Testis (tissue), 3 donors: ENCODE data around the gene DLG2. TPM values are rescaled to one million over a fixed set of nuclear protein-coding genes. Genes with fewer than 3 reads are reported as not detected.
A peak's percentile ranks its signal among the peaks of the same experiment; 100 is the strongest.

Experiments used
- DNase-seq: peaks from one replicate; pipeline ENCODE4 v3.0.0-alpha.2; 2019
- H3K27ac ChIP-seq, 2 donors: fragments of 200-600 bp; sonication (generic); one replicate each; pipeline ENCODE4 v1.5.1; 2019
- H3K27me3 ChIP-seq: fragments of 200-600 bp; sonication (generic); one replicate; pipeline ENCODE4 v1.5.1; 2019
- H3K36me3 ChIP-seq: fragments of 200-600 bp; sonication (generic); one replicate; pipeline ENCODE4 v1.5.1; 2017; ENCODE audit warnings: low read depth; ENCODE audit errors: missing control alignments
- H3K4me1 ChIP-seq: fragments of 200-600 bp; sonication (generic); one replicate; pipeline ENCODE4 v1.5.1; 2019
- H3K4me3 ChIP-seq, 2 donors: fragments of 200-600 bp; sonication (generic); one replicate each; pipeline ENCODE4 v1.5.1; 2017 to 2019
- H3K9me3 ChIP-seq: fragments of 200-600 bp; sonication (generic); one replicate; pipeline ENCODE4 v1.5.1; 2017
- CTCF ChIP-seq, 3 experiments: fragments of 450-650 bp in 2 of 3; fragments of 200-600 bp in 1 of 3; sonication (generic) in 1 of 3; IDR thresholded peaks; one replicate each; pipeline ENCODE4 v1.5.1; 2016 to 2019; ENCODE audit warnings: antibody characterized with exemption in 3 of 3, mild to moderate bottlenecking in 2 of 3, moderate library complexity in 1 of 3
- POLR2A ChIP-seq: fragments of 450-650 bp; IDR thresholded peaks from one replicate; pipeline ENCODE4 v1.6.1; 2017; ENCODE audit warnings: antibody characterized with exemption, mild to moderate bottlenecking, moderate library complexity
- WGBS, 2 donors: methylation state at CpG; one replicate each; pipeline ENCODE4 v1.1.5; 2018; 5-methylcytosine and 5-hydroxymethylcytosine counted together
- intact Hi-C: fragments of 100-400 bp; cut with DNase I; formaldehyde crosslinking; loops from one replicate; pipeline ENCODE4 v1.15.1; 2023; ENCODE audit warnings: low total_unique reads
- polyA plus RNA-seq: library from polyadenylated mRNA; stranded (reverse); fragments of 350-450 nt; fragmentation: Illumina TruSeq; extraction: RNeasy Lipid Tissue Mini Kit (QIAGEN cat#74804); gene quantifications from one replicate; pipeline ENCODE4 v1.2.3, GENCODE V29; 2014; ENCODE audit warnings: low read depth, low replicate concordance; ENCODE audit not compliant: insufficient read depth
- total RNA-seq, 2 donors: library from RNA; depleted of rRNA; stranded (reverse); fragments of >200 nt; gene quantifications; one replicate each; pipeline ENCODE4 v1.2.3, GENCODE V29; 2016

Gene DLG2
- total and polyA plus RNA-seq, 3 donors from 2014 or later, result 13.8 to 23.0 (median 14.1) TPM

GRCh38 chr11:83847467-83848034 is 1779.6 kb downstream of the DLG2 start:
- H3K4me1 ChIP-seq, result no peaks in the 10 kb centered on the region
- intact Hi-C loops, result no loop called here
- H3K4me3 ChIP-seq, result no peak overlapping the region
- no peaks in the 10 kb centered on the region for H3K9me3 ChIP-seq
- H3K27ac ChIP-seq, result no peak overlapping the region
- H3K36me3 ChIP-seq, result no peaks in the 10 kb centered on the region
- no peak for DNase-seq
- WGBS, 2 donors, result 83 to 91% methylated on average over 6 of the region's 6 CpGs
- TF ChIP-seq POLR2A, result no peak
- TF ChIP-seq CTCF (IDR thresholded peaks at IDR 0.05), result no peak
- H3K27me3 ChIP-seq, result no peaks in the 10 kb centered on the region

GRCh38 chr11:83845797-83846196 is 1781.3 kb downstream of the DLG2 start:
- H3K4me3 ChIP-seq, result no peak overlapping the region
- intact Hi-C loops, result no loop called here
- H3K9me3 ChIP-seq, result no peaks in the 10 kb centered on the region
- H3K27me3 ChIP-seq, result no peaks in the 10 kb centered on the region
- TF ChIP-seq POLR2A (no peak), CTCF (IDR thresholded peaks at IDR 0.05) (no peak)
- DNase-seq, result no peak
- H3K27ac ChIP-seq, result no peak overlapping the region
- no peaks in the 10 kb centered on the region for H3K4me1 ChIP-seq
- no peaks in the 10 kb centered on the region for H3K36me3 ChIP-seq
- 82 to 83% methylated on average over 1 of the region's 1 CpG for WGBS, 2 donors

GRCh38 chr11:83840326-83840725 is 1786.8 kb downstream of the DLG2 start:
- H3K27me3 ChIP-seq, result no peaks in the 10 kb centered on the region
- no peaks in the 10 kb centered on the region for H3K36me3 ChIP-seq
- intact Hi-C loops, result no loop called here
- DNase-seq, result no peak
- 63 to 98% methylated on average over 2 of the region's 2 CpGs for WGBS, 2 donors
- H3K4me3 ChIP-seq, result no peak overlapping the region
- no peak overlapping the region for H3K27ac ChIP-seq
- no peaks in the 10 kb centered on the region for H3K4me1 ChIP-seq
- TF ChIP-seq CTCF (IDR thresholded peaks at IDR 0.05), result no peak
- no peak for TF ChIP-seq POLR2A
- H3K9me3 ChIP-seq, result no peaks in the 10 kb centered on the region

GRCh38 chr11:83836883-83837654 is 1790.1 kb downstream of the DLG2 start:
- peak; percentile 57 for DNase-seq
- Histone ChIP-seq H3K36me3 (no peaks in the 10 kb centered on the region), H3K9me3 (no peaks in the 10 kb centered on the region), H3K27ac (no peak overlapping the region), H3K27me3 (no peaks in the 10 kb centered on the region), H3K4me3 (no peak overlapping the region), H3K4me1 (no peaks in the 10 kb centered on the region)
- intact Hi-C loops, result no loop called here
- TF ChIP-seq POLR2A (no peak), CTCF (IDR thresholded peaks at IDR 0.05) (peak; percentile 17 to 59 (median 50))
- 54 to 59% methylated on average over 10 of the region's 10 CpGs for WGBS, 2 donors

- H3K4me3 ChIP-seq, result no peak overlapping the region
- no peak for DNase-seq
- no peak overlapping the region for H3K27ac ChIP-seq
- intact Hi-C loops, result no loop called here
- no peaks in the 10 kb centered on the region for H3K9me3 ChIP-seq
- no peaks in the 10 kb centered on the region for H3K4me1 ChIP-seq
- H3K36me3 ChIP-seq, result no peaks in the 10 kb centered on the region
- no peak for TF ChIP-seq CTCF (IDR thresholded peaks at IDR 0.05)
- TF ChIP-seq POLR2A, result no peak
- no peaks in the 10 kb centered on the region for H3K27me3 ChIP-seq
Measured at GRCh38 chr11:83836065-83836464, 1791.1 kb downstream of the DLG2 start.
